HepG2 (cell line): ENCODE measurements around the gene PALM. TPM values are rescaled to one million over a fixed set of nuclear protein-coding genes. Genes with fewer than 3 reads are reported as not detected.

ENCODE experiments used
- DNMT3B ChIP-seq: conservative IDR thresholded peaks from 2 replicates; pipeline ENCODE4 v1.6.1; 2016; ENCODE audit warnings: missing biosample characterization, control low read depth
- EP300 ChIP-seq, 3 experiments: sonication (generic) in 1 of 3; formaldehyde crosslinking in 1 of 3; IDR thresholded peaks; 2 replicates each; pipeline versions ENCODE4 v1.5.1 to v1.6.1; 2011 to 2020; ENCODE audit warnings: low read depth in 2 of 3, low read length in 2 of 3, borderline replicate concordance in 1 of 3, improper control_type of control experiment in 1 of 3, mild to moderate bottlenecking in 1 of 3, missing genetic modification reagents in 1 of 3, moderate library complexity in 1 of 3
- HCFC1 ChIP-seq: fragments of 150-350 bp; IDR thresholded peaks from 2 replicates; pipeline ENCODE4 v1.6.1; 2014; ENCODE audit warnings: low read depth, low read length
- HIVEP1 ChIP-seq: sonication (generic); formaldehyde crosslinking; IDR thresholded peaks from 2 replicates; pipeline ENCODE4 v1.4.0; 2020; ENCODE audit warnings: mild to moderate bottlenecking, missing genetic modification reagents
- ISX ChIP-seq: sonication (generic); formaldehyde crosslinking; conservative IDR thresholded peaks from 2 replicates; pipeline ENCODE4 v1.5.0; 2020; ENCODE audit warnings: missing genetic modification reagents
- MAFF ChIP-seq: IDR thresholded peaks from 2 replicates; pipeline ENCODE4 v1.6.1; 2011; ENCODE audit warnings: low read depth, low read length, improper control_type of control experiment
- NCOR1 ChIP-seq: fragments of 200-600 bp; sonication (generic); IDR thresholded peaks from 2 replicates; pipeline ENCODE4 v1.7.0; 2017; ENCODE audit warnings: antibody characterized with exemption, low read length, borderline replicate concordance
- RARA ChIP-seq: IDR thresholded peaks from 2 replicates; pipeline ENCODE4 v1.6.1; 2016; ENCODE audit warnings: missing genetic modification reagents, missing compliant biosample characterization
- SMC3 ChIP-seq: IDR thresholded peaks from 2 replicates; pipeline ENCODE4 v1.6.1; 2011; ENCODE audit warnings: low read length, improper control_type of control experiment
- ZBTB14 ChIP-seq: sonication (generic); formaldehyde crosslinking; IDR thresholded peaks from 2 replicates; pipeline ENCODE4 v1.4.0; 2020; ENCODE audit warnings: missing genetic modification reagents
- ZNF180 ChIP-seq: sonication (generic); formaldehyde crosslinking; IDR thresholded peaks from 2 replicates; pipeline ENCODE4 v1.4.0; 2020; ENCODE audit warnings: low read depth, missing genetic modification reagents, borderline replicate concordance
- ZNF234 ChIP-seq: sonication (generic); formaldehyde crosslinking; conservative IDR thresholded peaks from 2 replicates; pipeline ENCODE4 v1.5.1; 2020; ENCODE audit warnings: mild to moderate bottlenecking, missing genetic modification reagents
- ZNF460 ChIP-seq: sonication (generic); formaldehyde crosslinking; IDR thresholded peaks from 2 replicates; pipeline ENCODE4 v1.5.1; 2020; ENCODE audit warnings: missing genetic modification reagents, mild to moderate bottlenecking, borderline replicate concordance
- ZNF468 ChIP-seq: sonication (generic); formaldehyde crosslinking; IDR thresholded peaks from 2 replicates; pipeline ENCODE4 v1.8.0; 2022; ENCODE audit warnings: mild to moderate bottlenecking, moderate library complexity, missing genetic modification reagents
- ZNF572 ChIP-seq: sonication (generic); formaldehyde crosslinking; IDR thresholded peaks from 2 replicates; pipeline ENCODE4 v1.5.1; 2020; ENCODE audit warnings: mild to moderate bottlenecking, missing genetic modification reagents
- ZNF75D ChIP-seq: sonication (generic); formaldehyde crosslinking; IDR thresholded peaks from 2 replicates; pipeline ENCODE4 v1.8.1; 2023; ENCODE audit warnings: missing genetic modification reagents, mild to moderate bottlenecking, borderline replicate concordance
- ZNF775 ChIP-seq: sonication (generic); formaldehyde crosslinking; IDR thresholded peaks from 2 replicates; pipeline ENCODE4 v1.4.0; 2020; ENCODE audit warnings: missing genetic modification reagents, mild to moderate bottlenecking, moderate library complexity, borderline replicate concordance
- ZNF878 ChIP-seq: sonication (generic); formaldehyde crosslinking; IDR thresholded peaks from 2 replicates; pipeline ENCODE4 v1.8.1; 2023; ENCODE audit warnings: mild to moderate bottlenecking, missing genetic modification reagents, moderate library complexity
- polyA plus RNA-seq, 8 experiments: library from polyadenylated mRNA; depleted of rRNA in 3 of 8; stranded (reverse) in 7 of 8; unstranded in 1 of 8; fragments of >200 nt; fragmentation: Illumina TruSeq in 4 of 8; extraction: Trizol in 4 of 8; gene quantifications; 2 replicates each; pipeline versions ENCODE4 v1.2.1 to v1.2.3, GENCODE V29; 2011 to 2016; ENCODE audit warnings: low read depth in 4 of 8, missing spikeins in 1 of 8, mixed read lengths in 1 of 8; ENCODE audit not compliant: insufficient read depth in 1 of 8
- total RNA-seq, 5 experiments: library from RNA; depleted of rRNA; stranded (reverse); fragments of >200 nt; fragmentation: Illumina TruSeq; extraction: Trizol; gene quantifications; 2 replicates each; pipeline ENCODE4 v1.2.3, GENCODE V29; 2016; ENCODE audit warnings: low read depth in 1 of 5
- TF ChIP-seq, protein P1 (sequence below): sonication (generic); formaldehyde crosslinking; IDR thresholded peaks from 2 replicates; pipeline ENCODE4 v1.5.0; 2020; ENCODE audit warnings: mild to moderate bottlenecking, missing genetic modification reagents, borderline replicate concordance
- TF ChIP-seq, protein P2 (sequence below): sonication (generic); formaldehyde crosslinking; IDR thresholded peaks from 2 replicates; pipeline ENCODE4 v1.5.0; 2020; ENCODE audit warnings: missing genetic modification reagents
- TF ChIP-seq, protein P3 (sequence below): sonication (generic); formaldehyde crosslinking; IDR thresholded peaks from 2 replicates; pipeline ENCODE4 v1.5.0; 2020; ENCODE audit warnings: missing genetic modification reagents, mild to moderate bottlenecking, borderline replicate concordance
- TF ChIP-seq, protein P4 (sequence below): sonication (generic); formaldehyde crosslinking; IDR thresholded peaks from 2 replicates; pipeline ENCODE4 v1.4.0; 2020; ENCODE audit warnings: low read depth, mild to moderate bottlenecking, missing genetic modification reagents
- TF ChIP-seq, protein P5 (sequence below), 2 experiments: fragments of 450-650 bp in 1 of 2; sonication (generic) in 1 of 2; formaldehyde crosslinking; IDR thresholded peaks; 2 replicates each; pipeline versions ENCODE4 v1.5.0 to v1.8.0; 2020 to 2022; ENCODE audit warnings: mild to moderate bottlenecking in 1 of 2, missing genetic modification reagents in 1 of 2

The PALM gene
- total and polyA plus RNA-seq, 2 of the 13 experiments (the other 11 are each of a cell fraction or from before 2014, with no cell fraction given) = 4.0 to 9.7 TPM

DNA sequence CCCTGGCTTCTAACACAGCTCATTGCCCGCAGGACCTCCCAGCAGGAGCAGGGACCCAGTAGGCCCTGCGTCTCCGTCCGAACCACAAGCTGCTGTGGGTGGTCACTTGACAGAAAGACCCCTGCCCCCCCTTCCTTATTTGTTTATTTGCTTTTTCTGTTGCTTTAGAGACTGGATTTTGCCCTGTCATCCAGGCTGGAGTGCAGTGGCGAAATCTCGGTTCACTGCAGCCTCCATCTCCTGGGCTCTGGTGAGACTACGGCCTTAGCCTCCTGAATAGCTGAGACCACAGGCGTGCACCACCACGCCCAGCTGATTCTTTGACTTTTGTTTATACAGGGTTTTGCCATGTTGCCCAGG, 80.9 kb downstream of the PALM start (continued):
- TF ChIP-seq, protein P1, sequence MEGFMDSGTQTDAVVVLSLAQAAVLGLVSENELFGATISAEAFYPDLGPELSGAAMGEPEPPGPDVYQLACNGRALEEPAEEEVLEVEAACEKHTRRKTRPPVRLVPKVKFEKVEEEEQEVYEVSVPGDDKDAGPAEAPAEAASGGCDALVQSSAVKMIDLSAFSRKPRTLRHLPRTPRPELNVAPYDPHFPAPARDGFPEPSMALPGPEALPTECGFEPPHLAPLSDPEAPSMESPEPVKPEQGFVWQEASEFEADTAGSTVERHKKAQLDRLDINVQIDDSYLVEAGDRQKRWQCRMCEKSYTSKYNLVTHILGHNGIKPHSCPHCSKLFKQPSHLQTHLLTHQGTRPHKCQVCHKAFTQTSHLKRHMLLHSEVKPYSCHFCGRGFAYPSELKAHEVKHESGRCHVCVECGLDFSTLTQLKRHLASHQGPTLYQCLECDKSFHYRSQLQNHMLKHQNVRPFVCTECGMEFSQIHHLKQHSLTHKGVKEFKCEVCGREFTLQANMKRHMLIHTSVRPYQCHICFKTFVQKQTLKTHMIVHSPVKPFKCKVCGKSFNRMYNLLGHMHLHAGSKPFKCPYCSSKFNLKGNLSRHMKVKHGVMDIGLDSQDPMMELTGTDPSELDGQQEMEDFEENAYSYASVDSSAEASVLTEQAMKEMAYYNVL = no peak
- TF ChIP-seq NCOR1 = no peak
- TF ChIP-seq EP300 (IDR thresholded peaks at IDR 0.05; ENCODE audit: low read depth in 2 of 2, low read length in 2 of 2) = peak in 1 of 2 experiments; percentile 22; a peak in 1 of 4 replicates
- TF ChIP-seq EP300 (CRISPR knock-in tag; IDR thresholded peaks at IDR 0.05; ENCODE audit: borderline replicate concordance) = peak; percentile 61
- 0 out of 2 replicates have a peak, but pooled peaks have one; percentile 34 for TF ChIP-seq ZNF468 (CRISPR knock-in tag)
- TF ChIP-seq, protein P2, sequence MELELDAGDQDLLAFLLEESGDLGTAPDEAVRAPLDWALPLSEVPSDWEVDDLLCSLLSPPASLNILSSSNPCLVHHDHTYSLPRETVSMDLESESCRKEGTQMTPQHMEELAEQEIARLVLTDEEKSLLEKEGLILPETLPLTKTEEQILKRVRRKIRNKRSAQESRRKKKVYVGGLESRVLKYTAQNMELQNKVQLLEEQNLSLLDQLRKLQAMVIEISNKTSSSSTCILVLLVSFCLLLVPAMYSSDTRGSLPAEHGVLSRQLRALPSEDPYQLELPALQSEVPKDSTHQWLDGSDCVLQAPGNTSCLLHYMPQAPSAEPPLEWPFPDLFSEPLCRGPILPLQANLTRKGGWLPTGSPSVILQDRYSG = no peak
- no peak for TF ChIP-seq SMC3
- TF ChIP-seq RARA (CRISPR knock-in tag) = 0 out of 2 replicates have a peak, but pooled peaks have one; percentile 27
- TF ChIP-seq ZNF878 (CRISPR knock-in tag) = no peak
- no peak for TF ChIP-seq ZNF572 (CRISPR knock-in tag)
- no peak for TF ChIP-seq ISX (CRISPR knock-in tag)
- peak; percentile 30; the same call in 1 of the 2 replicates for TF ChIP-seq HIVEP1 (CRISPR knock-in tag)
- TF ChIP-seq ZNF75D (CRISPR knock-in tag) = no peak
- peak; percentile 99 for TF ChIP-seq ZNF460 (CRISPR knock-in tag)
- TF ChIP-seq, protein P3, sequence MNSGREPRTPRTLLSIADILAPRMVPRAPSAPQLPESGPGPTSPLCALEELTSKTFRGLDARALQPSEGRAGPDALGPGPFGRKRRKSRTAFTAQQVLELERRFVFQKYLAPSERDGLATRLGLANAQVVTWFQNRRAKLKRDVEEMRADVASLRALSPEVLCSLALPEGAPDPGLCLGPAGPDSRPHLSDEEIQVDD (CRISPR knock-in tag) = no peak
- peak; percentile 28; the same call in 1 of the 2 replicates for TF ChIP-seq MAFF
- TF ChIP-seq ZNF775 = peak; percentile 81; the same call in 1 of the 2 replicates
- TF ChIP-seq ZBTB14 (CRISPR knock-in tag) = peak; percentile 39; the same call in 1 of the 2 replicates
- TF ChIP-seq, protein P4, sequence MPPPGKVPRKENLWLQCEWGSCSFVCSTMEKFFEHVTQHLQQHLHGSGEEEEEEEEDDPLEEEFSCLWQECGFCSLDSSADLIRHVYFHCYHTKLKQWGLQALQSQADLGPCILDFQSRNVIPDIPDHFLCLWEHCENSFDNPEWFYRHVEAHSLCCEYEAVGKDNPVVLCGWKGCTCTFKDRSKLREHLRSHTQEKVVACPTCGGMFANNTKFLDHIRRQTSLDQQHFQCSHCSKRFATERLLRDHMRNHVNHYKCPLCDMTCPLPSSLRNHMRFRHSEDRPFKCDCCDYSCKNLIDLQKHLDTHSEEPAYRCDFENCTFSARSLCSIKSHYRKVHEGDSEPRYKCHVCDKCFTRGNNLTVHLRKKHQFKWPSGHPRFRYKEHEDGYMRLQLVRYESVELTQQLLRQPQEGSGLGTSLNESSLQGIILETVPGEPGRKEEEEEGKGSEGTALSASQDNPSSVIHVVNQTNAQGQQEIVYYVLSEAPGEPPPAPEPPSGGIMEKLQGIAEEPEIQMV (CRISPR knock-in tag) = 0 out of 2 replicates have a peak, but pooled peaks have one; percentile 58
- no peak for TF ChIP-seq ZNF234
- TF ChIP-seq, protein P5, sequence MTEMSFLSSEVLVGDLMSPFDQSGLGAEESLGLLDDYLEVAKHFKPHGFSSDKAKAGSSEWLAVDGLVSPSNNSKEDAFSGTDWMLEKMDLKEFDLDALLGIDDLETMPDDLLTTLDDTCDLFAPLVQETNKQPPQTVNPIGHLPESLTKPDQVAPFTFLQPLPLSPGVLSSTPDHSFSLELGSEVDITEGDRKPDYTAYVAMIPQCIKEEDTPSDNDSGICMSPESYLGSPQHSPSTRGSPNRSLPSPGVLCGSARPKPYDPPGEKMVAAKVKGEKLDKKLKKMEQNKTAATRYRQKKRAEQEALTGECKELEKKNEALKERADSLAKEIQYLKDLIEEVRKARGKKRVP (CRISPR knock-in tag; IDR thresholded peaks at IDR 0.05) = peak in 1 of 2 experiments; percentile 45; a peak in 1 of 4 replicates
- no peak for TF ChIP-seq ZNF180
- no peak for TF ChIP-seq HCFC1
- no peak for TF ChIP-seq DNMT3B
